GM19238 (cell line): ENCODE measurements around the gene CNP.
A peak's percentile ranks its signal among the peaks of the same experiment; 100 is the strongest.
"Not testable (repeated sequence)": the region's sequence is repeated elsewhere in the genome, so short reads cannot be mapped to it uniquely, and the experiment has no call there.

Experiments
- DNase-seq: peaks from one replicate; pipeline ENCODE4 v3.0.0; 2011; ENCODE audit warnings: low spot score; ENCODE audit not compliant: insufficient read length

Gene CNP

DNA sequence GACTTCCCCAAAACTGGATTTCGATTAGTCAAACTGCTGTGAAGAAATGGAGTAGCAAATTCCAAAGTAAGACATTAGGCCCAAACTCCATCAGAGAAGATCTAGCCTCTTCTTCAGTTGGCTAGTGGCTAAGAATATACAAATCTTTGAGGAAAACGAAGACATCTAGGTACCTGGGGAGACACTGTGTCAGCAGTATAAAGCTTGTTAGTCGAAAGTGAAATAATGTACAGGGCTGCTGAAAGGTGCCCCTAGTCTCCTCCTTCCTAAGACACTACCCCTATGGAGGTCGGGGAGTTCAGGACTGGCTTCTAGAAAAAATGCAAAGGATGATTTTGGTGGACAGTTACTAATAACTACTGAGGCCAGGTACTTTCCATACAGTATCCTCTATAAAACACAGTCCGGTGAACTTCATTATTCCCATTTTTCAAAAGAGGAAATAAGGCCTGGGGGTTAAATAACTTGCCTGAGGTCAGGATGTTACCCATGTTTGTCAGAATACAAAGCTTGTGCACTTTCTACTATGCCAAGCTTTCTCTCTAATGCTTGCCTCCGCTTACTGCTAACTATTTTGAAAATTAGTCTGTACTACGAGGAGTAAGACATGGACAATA lies 35.7 kb downstream of the CNP start:
- no peak for DNase-seq

DNA sequence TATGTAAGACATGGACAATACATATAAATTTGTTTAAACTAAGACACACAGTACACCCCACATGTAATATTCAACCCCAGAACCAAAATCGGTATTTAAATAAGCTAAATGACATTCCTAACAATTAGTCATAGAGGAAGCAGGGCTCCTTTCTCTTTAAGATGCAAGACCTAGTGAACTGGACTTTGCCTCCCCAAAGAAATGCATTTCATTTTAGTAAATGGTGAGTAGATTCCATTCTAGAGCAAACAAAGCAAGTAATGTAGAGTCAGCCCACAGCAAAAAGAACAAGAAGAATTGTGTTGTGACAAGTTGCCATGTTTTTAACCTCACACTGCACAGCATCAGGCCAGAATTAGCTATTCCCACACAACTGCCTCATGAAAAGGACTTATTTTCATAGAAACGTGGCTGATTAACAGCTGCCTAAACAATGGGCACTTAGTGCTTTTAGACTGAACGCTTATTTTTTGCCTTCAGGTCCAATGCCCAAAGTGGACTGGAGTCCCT lies 36.3 kb downstream of the CNP start:
- no peak for DNase-seq

DNA sequence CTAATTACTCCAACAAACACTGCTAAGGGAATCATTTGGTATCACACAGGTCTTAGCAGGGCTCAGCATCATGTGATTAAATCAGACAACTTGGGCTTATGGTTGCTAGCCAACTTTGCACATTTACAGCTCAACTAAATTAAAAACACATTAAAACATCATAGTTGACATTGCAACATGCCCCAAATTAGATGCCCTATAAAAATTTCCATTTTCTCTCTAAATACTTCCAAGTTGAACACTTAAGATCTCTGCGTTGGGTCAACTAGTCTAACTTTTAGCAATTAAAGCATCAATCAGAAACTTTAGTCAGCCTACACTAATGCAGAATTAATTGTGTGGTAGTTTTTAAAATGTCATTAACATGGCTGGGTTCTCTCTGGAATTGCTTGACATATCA lies 38.6 kb downstream of the CNP start:
- no peak for DNase-seq

DNA sequence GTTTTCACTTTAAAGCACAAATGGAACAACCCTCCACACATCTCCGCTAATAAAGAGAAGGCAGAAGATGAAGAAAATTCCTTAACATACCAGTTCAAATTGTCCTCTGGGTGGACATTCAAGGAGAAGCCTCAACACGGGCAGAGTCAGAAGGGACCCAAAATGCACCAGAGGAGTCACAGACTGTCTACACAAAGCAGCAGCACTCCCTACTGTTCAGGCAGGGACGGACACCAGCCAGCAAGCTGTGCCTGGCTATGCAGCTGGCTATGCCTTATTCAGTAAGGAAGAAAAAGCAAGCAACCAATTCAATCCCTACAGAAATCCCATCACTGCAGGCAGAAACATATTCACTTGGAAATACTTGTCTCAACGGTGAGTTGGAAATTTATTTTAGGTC lies 42.6 kb downstream of the CNP start:
- DNase-seq: no peak

DNA sequence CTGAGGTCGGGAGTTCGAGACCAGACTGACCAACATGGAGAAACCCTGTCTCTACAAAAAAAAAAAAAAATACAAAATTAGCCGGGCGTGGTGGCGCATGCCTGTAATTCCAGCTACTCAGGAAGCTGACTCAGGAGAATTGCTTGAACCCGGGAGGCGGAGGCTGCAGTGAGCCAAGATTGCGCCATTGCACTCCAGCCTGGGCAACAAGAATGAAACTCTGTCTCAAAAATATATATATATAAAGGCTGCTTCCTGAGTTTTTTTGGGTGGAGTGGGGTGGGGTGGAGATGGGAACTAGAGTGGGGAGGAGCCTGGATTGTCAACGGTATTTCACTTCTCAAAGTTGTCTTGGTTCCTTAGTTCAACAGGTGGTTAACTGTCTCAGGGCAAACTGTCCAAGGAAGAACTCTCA lies 43.7 kb downstream of the CNP start:
- not testable (repeated sequence) for DNase-seq

DNA sequence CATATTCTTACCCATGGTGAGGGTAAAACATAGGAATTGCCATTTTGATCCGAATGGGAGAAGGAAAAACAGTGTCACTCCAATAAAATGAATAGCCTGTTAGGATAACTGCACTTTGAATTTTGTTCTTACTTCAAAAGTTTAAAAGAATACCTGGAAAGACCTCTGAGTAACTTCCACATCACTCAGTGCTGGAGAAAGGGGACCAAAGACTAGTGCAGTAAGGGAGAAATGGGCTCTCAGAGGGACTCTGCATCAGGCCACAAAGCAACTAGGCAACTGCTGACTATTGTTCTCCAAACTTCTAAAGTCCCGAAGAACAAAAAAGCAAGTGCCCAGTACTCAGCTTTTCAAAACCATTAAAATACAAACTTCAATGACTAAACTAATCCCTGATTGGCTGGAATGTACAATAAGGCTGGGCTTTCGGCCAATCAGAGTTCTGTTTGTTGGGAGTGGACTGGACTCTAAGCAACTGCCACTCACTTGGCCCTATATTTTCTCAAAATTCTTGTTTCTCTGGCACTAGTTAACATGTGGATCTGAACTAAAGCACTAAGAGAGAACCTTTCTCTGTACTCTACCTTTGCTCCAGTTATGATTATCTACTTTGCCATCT lies 44.4 kb downstream of the CNP start:
- no peak for DNase-seq

DNA sequence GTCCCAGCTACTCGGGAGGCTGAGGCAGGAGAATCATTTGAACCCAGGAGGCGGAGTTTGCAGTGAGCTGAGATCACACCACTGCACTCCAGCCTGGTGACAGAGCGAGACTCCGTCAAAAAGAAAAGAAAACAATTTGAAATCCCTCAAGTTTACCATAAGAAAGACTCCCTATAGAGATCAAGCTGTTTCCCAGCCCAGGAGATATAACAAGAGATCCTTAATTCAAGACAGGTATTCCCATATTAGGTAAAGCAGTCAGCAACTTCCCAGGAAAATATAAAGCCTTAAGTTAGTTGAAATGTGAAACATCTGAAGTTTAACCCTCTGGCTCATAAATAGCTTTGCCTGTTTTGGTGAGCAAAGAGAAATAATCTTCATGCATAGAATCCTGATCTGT lies 45.8 kb downstream of the CNP start:
- not testable (repeated sequence) for DNase-seq

DNA sequence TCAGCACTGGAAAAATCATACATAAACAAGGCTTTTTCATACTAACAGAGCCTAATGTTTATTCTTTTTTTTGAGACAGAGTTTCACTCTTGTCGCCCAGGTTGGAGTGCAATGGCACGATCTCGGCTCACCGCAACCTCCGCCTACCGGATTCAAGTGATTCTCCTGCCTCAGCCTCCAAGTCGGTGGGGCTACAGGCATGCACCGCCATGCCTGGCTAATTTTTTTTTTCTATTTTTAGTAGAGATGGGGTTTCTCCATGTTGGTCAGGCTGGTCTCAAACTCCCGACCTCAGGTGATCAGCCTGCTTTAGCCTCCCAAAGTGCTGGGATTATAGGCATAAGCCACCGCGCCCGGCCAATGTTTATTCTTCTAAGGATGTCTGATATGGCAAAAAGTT lies 47.1 kb downstream of the CNP start:
- not testable (repeated sequence) for DNase-seq

DNA sequence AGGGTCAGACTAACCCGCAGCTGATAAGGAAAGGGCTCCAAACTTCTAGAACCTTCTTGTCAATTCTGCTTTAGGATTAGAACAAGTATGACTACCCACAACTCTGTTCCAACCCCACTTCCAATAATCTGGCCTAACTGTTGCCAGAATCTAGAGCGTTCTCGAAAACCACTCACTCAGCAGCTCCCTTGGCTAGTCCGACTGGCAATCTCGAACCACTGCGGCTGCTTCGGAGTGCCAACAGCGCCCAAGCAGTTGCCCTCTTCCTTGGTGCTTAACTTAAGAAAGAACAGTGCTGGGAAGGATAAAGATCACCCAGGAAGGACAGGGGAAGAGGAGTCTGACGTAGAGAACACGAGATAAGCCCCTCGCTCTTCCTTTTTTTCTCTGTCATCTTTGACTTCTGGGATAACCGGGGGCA lies 49.8 kb downstream of the CNP start:
- DNase-seq: no peak

DNA sequence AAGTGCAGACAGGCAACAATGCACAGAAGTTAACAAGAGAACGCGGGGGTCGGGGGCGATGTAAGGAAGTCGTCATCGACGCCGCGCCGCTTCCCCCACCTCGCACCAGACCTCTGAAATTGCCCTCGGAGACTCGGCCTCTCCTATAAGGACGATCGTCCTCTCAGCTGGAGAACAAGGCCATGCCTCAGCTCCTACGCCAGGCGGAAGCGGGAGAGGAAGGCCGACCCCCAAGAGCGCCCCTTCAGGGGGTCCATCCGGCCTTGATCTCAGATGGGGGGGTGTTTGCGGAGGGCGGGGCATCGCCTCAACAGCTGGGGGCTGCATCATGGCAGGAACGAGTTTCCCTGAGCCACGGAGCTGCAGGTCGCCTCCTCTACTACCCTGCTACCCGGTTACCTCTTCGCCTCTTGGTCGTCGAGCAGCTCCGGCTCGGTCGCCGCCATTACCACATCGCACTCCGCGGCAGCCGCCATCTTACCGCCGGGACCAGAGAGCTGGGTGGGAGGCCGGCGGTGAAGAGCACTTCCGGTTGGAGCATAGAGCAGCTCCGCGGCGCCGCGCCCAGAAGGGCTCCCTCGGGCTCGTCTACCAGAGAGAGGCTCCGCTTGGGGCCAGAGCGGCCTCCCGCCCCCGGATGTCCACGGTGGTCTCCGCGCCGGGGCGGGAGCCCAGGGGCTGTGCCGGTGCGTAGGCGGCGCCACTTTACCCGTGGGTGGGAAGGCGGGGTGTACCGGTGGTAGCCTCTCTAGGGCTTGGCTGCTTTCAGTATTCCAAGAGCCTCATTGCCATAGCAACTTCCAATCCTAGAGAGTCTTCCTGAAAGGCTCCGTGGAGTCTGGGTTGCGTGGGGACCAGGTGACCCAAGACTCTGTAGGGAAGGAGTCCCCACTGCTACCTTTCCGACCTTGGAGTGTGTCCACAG lies 50.6 kb downstream of the CNP start, which contains the start of gene DNAJC7:
Gene DNAJC7 (minus strand): TSS at position 499 of the 925 bp plus-strand sequence. CDS start 23 bp downstream, at position 476.
- DNase-seq: peak; percentile 95

DNA sequence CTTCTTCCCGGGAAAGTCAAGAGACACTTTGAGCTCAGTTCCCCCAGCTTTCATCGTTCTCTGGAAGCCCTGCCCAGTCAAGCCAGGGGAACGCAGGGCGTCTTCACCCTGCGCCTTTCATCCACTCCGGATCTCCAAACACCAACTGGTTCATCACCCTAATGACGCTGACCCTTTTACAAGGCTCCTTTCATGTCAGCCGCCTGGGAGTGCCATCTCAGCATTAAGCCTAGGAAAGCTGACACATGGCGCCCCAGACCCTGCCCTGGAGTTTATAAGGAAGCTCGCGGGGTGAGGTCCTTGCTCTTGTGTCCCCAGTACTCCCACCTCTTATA lies 51.2 kb downstream of the CNP start:
- no peak for DNase-seq

DNA sequence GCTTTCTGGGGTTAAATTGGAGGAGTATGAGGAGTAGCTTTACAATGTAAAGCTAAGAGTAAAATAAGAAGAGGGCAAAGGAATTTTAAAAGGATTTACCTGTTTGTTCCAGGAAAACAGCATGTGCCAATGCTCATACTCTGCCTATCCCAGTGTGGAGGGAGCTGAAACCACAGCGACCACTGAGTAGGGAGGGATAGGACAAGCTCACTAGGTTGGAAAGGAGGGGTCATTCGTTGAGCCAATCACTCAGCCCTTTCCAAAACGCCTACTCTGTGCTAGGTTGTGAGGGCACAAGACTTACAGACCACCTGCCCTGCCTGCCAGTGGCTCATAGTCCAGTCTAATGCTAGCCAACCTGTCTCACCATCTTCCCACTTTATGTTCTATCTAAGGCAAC lies 51.7 kb downstream of the CNP start:
- DNase-seq: no peak

DNA sequence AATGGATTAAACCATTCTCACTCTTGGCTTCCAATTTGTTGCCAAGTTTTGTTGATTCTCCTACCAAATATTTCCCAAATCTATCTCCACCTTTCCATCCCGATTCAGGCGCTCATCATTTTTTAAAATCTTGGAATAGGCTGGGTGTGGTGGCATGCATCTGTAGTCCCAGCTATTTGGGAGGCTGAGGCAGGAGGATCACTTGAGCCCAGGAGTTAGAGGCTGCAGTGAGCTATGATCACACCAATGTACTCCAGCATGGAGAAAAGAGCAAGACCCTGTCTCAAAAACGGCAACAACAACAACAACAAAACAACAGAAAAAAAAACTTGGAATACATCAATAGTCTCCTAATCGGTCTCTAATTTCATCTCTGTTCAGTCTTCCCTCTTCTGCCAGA lies 52.4 kb downstream of the CNP start:
- no peak for DNase-seq

DNA sequence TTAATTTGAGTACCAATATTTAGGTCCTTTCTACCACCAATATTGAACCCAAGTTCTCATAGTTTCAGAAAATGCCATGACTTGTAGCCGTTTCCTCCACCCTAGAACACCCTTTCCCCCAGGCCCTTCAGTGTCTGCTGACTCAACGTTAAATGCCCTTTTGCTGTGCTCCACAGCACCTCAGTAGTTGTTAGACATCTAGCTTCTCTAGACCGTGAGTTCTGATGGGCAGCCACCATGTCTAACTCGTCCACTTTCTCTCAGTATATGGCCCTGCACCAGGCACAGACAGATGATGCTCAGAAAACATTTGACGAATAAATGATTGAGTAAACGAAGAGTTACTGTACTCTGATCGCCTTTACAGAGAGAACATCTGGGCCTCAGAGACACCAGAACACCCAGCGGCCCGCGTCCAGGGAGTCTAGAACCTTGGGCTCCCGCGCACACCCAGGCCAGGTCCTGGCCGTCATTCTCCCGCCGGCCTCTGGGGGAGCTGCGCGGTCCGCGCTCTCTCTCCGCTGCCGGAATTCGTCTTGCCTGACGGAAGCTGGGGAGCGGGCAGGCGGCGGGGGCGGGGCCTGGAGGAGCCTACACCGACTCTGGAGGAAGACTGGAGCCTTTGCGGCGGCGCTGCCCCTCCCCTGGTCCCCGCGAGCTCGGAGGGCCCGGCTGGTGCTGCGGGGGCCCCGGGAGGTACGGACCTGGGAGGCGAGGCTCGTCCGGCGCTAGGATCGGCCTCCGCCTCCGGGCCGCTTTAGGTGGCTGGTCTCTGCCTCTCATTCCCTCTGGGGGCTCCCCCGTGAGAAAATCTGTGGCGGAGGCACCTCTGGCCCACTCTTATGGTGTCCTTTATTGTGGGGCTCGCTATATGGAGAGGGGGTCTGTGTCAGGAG lies 53.2 kb downstream of the CNP start, which contains the start of gene NKIRAS2:
Gene NKIRAS2 (plus strand): TSS at position 582 of the 896 bp plus-strand sequence. CDS start 1,488 bp downstream, outside the sequence.
- peak; percentile 92 for DNase-seq

DNA sequence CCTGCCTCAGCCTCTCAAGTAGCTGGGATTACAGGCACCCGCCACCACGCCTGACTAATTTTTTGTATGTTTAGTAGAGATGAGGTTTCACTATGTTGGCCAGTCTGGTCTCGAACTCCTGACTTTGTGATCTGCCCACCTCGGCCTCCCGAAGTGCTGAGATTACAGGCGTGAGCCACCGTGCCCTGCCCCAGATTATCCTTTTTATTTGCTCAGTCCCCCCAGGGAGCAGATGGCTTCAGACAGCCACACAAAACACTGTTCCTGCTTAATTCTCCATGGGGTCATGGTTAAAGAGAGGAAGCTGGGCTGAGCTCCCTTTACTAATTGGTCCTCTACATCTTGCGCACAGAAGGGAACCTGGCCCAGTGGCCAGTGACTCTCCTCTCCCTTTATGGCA lies 54.2 kb downstream of the CNP start:
- not testable (repeated sequence) for DNase-seq

DNA sequence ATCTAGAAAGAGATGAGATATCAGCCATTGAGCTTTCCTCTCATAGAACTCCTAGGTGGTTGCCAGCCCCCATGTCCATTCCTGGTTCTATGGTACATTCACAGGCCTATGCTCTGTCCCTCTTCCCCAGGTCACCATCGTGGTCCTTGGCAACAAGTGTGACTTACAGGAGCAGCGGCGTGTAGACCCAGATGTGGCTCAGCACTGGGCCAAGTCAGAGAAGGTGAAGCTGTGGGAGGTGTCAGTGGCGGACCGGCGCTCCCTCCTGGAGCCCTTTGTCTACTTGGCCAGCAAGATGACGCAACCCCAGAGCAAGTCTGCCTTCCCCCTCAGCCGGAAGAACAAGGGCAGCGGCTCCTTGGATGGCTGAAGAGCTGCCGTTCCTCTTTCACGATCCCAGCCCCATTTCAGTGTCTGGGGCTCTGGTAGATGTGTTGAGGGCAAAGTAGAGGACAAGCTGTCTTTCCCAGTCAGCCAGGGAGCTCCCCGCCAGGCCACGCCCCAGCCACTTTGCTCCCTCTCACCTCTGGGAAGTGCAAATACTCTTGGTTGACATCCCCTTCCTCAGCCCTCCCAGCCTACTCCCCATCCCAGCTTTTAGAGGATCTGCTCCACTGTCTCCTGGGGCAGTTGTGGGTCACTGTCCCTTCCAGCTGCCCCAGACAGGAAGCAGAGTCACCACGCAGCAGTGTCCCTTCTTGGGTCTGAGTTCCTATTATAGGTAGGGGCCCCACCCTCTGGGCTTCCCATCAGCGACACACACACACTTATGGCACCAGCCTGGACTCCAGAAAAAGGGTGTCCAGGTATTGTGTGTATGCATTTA lies 57.1 kb downstream of the CNP start:
- DNase-seq: no peak

DNA sequence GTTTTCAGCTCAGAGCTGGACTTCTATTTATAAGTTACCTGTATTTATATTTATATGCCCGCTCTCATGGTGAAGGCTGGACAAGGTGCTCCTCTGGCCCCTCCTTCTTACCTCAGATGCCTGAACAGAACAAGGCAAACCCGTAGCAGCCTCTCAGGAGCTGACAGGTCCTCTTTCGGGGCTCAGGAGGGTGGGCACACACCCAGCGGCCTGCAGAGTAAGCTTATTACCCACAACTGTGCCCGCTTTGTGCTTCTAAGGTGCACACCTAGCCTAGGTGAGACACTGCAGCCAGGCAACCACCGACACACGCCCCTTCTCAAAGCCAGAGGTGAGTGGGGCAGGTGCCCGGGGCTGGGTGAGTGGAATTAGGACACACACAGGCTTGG lies 58.6 kb downstream of the CNP start:
- no peak for DNase-seq

DNA sequence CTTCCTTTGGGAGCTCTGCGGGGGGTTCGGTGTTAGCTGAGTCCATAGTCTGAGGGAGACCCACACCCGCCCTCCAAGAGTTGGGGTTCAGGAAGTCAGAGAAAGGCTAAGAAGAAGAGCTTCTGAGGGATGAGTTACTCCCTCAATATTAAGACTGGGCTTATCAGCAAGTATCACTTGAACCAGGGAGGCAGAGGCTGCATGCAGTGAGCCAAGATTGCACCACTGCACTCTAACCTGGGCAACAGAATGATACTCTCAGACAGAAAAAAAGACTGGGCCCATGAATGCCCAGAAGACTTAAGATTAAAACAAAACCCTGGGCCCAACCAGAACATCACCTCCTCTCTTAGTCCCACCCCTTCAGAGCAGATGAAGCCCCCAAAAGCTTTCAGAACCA lies 59.3 kb downstream of the CNP start:
- DNase-seq: no peak

DNA sequence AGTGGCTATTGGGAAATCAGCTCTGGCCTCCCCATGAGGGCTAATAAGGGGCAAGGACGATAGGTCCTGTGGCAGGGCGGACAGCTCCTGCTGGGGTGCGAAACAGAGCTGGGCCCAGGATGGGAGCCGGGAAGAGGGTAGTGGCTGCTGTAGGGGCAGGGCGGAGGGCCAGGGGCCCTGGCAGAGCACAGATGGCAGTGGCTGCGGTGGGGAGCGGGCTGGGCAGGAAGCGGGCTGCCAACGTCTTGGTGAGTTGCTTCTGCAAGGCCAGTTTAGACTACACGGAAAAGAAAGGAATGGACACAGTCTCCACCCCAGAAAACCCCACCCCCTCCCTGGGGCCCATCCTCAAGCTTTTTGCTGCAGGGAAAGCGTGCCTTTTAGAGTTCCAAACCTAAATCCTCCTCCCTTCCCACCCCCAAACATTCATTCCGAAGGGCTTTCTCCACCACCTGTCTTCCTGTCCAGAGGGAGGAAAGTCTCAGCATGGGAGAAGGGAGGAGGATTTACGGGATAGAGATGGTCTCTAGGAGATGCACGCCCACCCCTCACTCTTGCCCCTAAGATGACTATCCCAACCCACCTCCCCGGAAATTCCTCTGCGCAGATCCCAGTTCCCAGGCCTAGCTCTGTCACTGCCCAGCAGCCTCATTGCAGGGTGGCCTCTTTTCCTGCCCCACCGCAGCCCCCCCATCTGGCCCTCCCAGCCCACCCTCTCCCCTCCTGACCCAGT lies 60.4 kb downstream of the CNP start:
- no peak for DNase-seq
